ENCODE results near the gene LRMDA. TPM values are rescaled to one million over a fixed set of nuclear protein-coding genes. Genes with fewer than 3 reads are reported as not detected.

The LRMDA gene
- total RNA-seq, 1 donor from 2014 or later: 2.1 TPM

GRCh38 chr10:75736889-75737579 lies 305.6 kb downstream of the LRMDA start:
- H3K27me3 Mint-ChIP-seq (ENCODE audit: unreplicated experiment): no peaks in the 10 kb centered on the region
- H3K36me3 Mint-ChIP-seq (ENCODE audit: unreplicated experiment): no peaks in the 10 kb centered on the region
- no peaks in the 10 kb centered on the region for H3K4me1 Mint-ChIP-seq (ENCODE audit: low read depth, unreplicated experiment)
- H3K4me3 Mint-ChIP-seq (ENCODE audit: unreplicated experiment): no peak overlapping the region
- DNase-seq: no peak
- no peaks in the 10 kb centered on the region for H3K9me3 Mint-ChIP-seq (ENCODE audit: unreplicated experiment)
- no peak for TF ChIP-seq CTCF (IDR thresholded peaks at IDR 0.05; ENCODE audit: partially characterized antibody, unreplicated experiment)
- H3K27ac Mint-ChIP-seq (ENCODE audit: unreplicated experiment): no peak overlapping the region

- Mint-ChIP-seq H3K27ac (ENCODE audit: unreplicated experiment) (no peak overlapping the region), H3K4me3 (ENCODE audit: unreplicated experiment) (no peak overlapping the region), H3K4me1 (ENCODE audit: low read depth, unreplicated experiment) (no peaks in the 10 kb centered on the region), H3K27me3 (ENCODE audit: unreplicated experiment) (no peaks in the 10 kb centered on the region), H3K9me3 (ENCODE audit: unreplicated experiment) (no peaks in the 10 kb centered on the region), H3K36me3 (ENCODE audit: unreplicated experiment) (no peaks in the 10 kb centered on the region)
- TF ChIP-seq CTCF (IDR thresholded peaks at IDR 0.05; ENCODE audit: partially characterized antibody, unreplicated experiment): no peak
- DNase-seq: no peak
Measured at GRCh38 chr10:75737580-75737949, 306.1 kb downstream of the LRMDA start.

DNA sequence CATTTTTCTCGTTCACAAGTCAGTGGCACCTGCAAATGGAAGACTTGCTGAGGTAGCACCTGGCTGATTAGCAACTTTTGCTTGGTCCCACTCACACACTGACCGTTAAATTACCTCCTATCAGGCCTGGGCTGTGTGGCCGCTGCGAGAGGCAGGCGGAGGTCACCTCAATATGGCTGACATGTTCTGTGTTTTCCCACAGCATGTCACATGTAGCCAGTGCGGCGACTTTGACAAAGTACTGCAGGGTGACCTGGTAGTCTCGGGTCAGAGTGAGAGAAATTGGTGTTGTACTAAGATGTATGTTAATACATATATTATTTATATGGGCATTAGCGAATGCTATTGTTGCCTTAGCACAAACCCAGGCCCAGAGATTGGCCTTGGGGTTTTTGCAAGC lies 307.5 kb downstream of the LRMDA start:
- Mint-ChIP-seq H3K27me3 (ENCODE audit: unreplicated experiment) (no peaks in the 10 kb centered on the region), H3K4me1 (ENCODE audit: low read depth, unreplicated experiment) (no peaks in the 10 kb centered on the region), H3K9me3 (ENCODE audit: unreplicated experiment) (no peaks in the 10 kb centered on the region), H3K27ac (ENCODE audit: unreplicated experiment) (no peak overlapping the region), H3K4me3 (ENCODE audit: unreplicated experiment) (no peak overlapping the region), H3K36me3 (ENCODE audit: unreplicated experiment) (no peaks in the 10 kb centered on the region)
- DNase-seq: no peak
- TF ChIP-seq CTCF (IDR thresholded peaks at IDR 0.05; ENCODE audit: partially characterized antibody, unreplicated experiment): no peak

GRCh38 chr10:75739414-75740143 lies 308.2 kb downstream of the LRMDA start:
- no peak for DNase-seq
- no peaks in the 10 kb centered on the region for H3K27me3 Mint-ChIP-seq (ENCODE audit: unreplicated experiment)
- TF ChIP-seq CTCF (IDR thresholded peaks at IDR 0.05; ENCODE audit: partially characterized antibody, unreplicated experiment): no peak

GRCh38 chr10:75740541-75740940 lies 309.1 kb downstream of the LRMDA start:
- Mint-ChIP-seq H3K9me3 (ENCODE audit: unreplicated experiment) (no peaks in the 10 kb centered on the region), H3K36me3 (ENCODE audit: unreplicated experiment) (no peaks in the 10 kb centered on the region), H3K4me1 (ENCODE audit: low read depth, unreplicated experiment) (no peaks in the 10 kb centered on the region), H3K4me3 (ENCODE audit: unreplicated experiment) (no peak overlapping the region), H3K27ac (ENCODE audit: unreplicated experiment) (no peak overlapping the region), H3K27me3 (ENCODE audit: unreplicated experiment) (no peaks in the 10 kb centered on the region)
- no peak for DNase-seq
- no peak for TF ChIP-seq CTCF (IDR thresholded peaks at IDR 0.05; ENCODE audit: partially characterized antibody, unreplicated experiment)

More at GRCh38 chr10:75739414-75740143, 308.2 kb downstream of the LRMDA start:
- Mint-ChIP-seq H3K36me3 (ENCODE audit: unreplicated experiment) (no peaks in the 10 kb centered on the region), H3K4me3 (ENCODE audit: unreplicated experiment) (no peak overlapping the region), H3K9me3 (ENCODE audit: unreplicated experiment) (no peaks in the 10 kb centered on the region), H3K4me1 (ENCODE audit: low read depth, unreplicated experiment) (no peaks in the 10 kb centered on the region), H3K27ac (ENCODE audit: unreplicated experiment) (no peak overlapping the region)
